COLO829 (cell line): Measurements from ENCODE around the gene ELOVL1.
"Not testable (repeated sequence)": the region's sequence is repeated elsewhere in the genome, so short reads cannot be mapped to it uniquely, and the experiment has no call there.

ENCODE experiments used
- DNase-seq: peaks from one replicate; pipeline ENCODE4 v3.0.0; 2012; ENCODE audit warnings: low spot score

ELOVL1 gene

DNA sequence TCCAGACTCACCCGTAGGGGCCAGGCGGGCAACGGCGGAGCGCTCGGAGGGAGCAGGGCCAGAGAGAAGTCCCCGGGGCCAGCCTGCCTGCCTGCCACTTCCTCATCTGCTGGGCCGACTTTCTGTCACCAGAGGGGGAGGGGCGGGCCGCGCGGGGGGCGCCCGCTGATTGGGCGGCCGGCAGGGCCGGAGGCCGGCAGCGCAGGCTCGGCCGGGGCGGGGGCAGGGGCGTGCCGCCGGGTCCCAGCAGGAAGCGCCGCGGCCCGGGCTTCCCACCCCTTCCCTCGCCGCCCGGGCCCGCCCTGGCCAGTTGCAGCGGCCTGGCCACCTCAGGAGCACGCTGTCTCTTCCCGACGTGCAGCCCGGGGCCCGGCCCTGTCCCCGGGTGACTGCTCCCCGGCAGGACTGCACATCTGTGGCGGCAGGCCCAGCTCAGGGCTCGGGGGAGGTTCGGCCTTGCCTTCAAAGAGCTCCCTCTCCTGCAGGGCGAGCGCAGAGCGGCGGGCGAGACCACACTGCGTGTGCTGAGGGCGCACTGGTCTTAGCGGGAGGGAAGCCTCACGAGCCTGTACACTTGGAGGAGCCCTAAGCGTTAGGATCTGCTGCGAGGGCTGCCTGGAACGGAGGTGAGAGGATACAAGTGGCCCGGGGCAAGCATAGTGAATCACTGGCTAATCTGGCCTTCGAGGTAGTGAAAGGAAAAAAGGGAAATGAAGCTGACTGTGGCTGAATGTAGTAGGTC, at the start of gene ELOVL1:
TSS of gene ELOVL1 (minus strand) at position 108 of the 742 bp plus-strand sequence. CDS start 2,402 bp downstream, outside the sequence.
- DNase-seq: peak; percentile 53

DNA sequence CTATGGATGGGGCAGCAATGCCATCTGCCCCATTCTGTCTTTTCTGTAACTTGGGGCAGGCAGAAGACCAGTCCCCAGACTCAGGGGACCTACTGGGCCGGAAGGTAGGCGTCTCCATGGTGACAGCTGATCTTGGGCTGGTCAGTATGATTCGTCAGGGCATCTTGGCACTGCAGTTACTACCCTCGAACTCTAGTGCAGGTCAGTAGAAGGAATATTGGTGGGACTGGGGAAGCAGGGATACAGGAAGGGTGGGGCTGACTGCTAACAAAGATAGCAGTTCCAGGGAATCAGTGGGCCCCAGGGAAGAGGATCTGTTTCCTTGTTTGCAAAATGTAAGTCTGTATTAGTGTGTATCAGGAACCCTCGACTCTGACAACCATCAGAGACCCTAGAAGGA, 48.1 kb upstream of the ELOVL1 start:
- DNase-seq: no peak

DNA sequence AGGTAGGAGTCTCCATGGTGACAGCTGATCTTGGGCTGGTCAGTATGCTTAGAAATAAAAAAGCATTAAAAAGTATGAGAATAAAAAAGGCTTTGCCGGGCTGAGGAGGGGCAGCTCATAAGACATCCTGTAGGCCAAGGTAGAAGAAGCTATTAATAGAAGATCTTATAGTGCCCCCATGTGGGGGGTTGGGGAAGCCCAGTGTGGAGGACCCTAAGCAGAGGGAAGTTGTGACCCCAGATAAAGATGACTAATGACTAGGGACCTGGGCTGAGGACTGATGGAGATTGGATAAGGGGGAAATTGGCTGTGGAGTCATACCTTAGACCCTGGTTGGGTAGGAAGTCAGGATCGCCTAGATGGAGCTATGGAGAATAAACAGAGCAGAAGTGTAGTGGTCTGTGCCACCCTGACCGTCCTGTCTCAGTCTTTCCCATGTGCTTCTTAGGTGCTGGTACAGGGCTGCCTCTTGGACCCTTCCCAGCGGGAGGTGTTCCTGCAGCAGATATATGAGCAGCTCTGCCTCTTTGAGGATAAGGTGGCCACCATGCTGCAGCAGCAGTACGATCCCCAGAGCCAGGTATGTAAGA, 46.9 kb upstream of the ELOVL1 start:
- peak; percentile 33 for DNase-seq

DNA sequence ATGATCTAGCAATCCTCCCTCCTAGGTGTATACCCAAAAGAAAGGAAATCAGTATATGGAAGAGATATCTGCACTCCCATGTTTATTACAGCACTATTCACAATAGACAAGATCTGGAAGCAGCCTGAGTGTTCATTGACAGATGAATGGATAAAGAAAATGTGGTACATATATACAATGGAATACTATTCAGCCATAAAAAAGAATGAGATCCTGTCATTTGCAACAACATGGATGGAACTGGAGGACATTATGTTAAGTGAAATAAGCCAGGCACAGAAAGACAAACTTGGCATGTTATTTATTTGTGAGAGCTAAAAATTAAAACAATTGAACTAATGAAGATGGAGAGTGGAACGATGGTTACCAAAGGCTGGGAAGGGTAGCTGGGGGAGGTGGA, 45.6 kb upstream of the ELOVL1 start:
- not testable (repeated sequence) for DNase-seq

DNA sequence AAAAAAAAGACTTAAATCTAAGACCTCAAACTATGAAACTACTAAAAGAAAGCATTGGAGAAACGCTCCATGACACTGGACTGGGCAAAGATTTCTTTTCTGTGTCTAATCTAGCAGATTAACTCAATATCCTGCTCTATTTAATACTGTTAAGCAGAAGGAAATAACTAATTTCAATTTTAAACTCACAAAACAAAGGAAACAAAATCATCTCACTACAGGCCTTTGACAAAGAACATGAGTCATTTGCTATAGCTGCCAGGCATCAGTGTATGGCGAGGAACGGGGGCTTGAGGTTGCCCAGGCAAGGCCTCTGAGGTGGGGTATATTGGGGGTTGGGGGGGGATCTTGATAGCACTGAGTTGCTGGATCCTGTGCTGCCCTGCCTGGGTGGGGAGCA, 42.8 kb upstream of the ELOVL1 start:
- DNase-seq: no peak

DNA sequence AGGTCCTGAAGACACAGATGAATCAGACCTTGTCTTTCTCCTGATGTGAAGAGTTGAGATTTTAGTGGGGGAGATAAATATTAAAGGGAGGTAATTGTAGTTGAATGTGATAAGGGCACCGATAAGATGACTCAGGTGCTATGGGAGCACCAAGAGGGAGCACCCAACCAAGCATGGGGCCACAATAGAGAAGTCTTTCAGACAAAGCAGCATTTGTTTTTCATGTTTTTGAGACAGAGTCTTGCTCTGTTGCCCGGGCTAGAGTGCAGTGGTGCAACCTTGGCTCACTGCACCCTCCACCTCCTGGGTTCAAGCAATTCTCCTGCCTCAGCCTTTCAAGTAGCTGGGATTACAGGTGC, 38.0 kb upstream of the ELOVL1 start:
- DNase-seq: no peak

DNA sequence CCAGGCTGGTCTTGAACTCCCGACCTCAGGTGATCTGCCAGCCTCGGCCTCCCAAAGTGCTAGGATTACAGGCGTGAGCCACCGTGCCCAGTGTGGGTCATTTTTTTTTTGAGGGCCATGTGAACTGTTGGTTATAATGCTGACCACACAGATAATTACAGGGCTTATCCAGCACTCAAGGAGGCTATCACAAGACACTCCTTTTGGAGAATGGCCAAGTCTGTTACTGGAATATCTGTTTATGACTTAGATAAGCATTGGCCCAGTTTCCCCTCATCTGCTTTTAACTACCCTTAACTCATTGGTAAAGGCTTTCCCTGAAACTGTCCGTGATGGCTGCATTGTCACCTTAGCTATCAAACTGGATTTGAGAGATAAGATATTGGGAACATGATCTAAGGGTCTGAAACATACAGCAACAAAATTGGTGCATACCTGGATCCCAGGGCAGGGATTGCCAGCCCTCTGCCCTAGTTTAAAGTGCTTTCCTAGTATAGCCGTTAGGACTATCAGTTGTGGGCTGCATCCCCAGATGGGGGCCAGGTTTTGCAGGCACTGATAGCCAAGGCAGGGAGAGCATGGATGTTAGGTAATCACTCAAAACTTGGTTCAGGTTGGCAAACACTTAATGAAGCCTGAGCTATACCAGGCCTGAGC, 37.5 kb upstream of the ELOVL1 start:
- DNase-seq: peak; percentile 37

DNA sequence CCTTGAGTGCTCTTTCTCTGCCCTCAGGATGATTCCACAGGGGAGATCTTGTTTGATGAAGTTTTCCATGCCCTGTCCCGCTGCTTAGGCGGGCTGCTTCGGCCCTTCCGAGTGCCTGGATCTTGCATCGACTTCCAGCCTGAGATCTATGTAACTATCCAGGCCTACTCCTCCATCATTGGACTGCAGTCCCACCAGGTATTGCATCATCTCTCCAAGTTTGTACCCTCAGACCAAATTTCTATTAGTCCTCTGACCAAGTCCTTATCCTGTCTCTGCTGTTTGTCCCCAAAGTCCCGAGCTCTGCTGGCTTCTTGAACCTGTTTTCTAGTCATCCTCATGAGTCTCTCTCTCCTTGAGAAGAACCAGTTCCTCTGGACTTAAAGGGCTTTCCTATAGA, 36.5 kb upstream of the ELOVL1 start:
- no peak for DNase-seq

DNA sequence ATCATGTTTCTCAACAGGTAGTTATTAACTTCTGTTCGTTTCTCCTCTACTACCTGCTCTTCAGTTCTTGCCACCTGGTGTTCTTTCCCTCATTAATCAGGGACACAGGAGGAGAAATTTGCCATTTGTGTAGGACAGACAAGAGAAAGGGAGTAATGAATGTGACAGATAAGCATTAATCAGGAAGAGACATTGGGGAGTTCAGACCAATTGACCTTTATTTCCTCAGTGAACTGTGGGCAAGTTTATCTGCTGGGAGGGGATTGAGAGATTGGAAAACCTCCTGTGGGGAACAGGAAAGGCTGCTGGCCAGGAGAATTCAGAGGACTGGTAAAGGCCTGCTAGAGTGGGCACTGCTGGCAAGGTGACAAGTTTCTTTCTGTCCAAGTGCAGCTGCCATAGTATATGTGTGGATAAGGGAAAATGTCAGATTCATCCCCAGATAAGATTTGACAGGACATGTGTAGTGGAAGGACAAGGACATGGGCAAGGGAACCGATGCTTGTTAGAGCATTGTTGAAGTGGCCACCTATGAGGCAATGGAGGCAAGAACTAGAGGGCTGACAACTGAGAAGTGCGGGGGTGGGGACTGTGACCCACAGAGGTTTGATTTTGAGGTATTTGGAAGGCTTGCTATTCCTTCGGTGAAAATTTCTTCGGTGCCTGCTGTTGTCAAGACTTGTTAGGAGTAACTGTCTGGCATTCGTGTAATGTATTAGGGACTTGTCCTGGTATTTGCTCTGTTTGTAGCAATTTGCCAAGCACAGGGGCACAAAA, 34.5 kb upstream of the ELOVL1 start:
- DNase-seq: no peak

DNA sequence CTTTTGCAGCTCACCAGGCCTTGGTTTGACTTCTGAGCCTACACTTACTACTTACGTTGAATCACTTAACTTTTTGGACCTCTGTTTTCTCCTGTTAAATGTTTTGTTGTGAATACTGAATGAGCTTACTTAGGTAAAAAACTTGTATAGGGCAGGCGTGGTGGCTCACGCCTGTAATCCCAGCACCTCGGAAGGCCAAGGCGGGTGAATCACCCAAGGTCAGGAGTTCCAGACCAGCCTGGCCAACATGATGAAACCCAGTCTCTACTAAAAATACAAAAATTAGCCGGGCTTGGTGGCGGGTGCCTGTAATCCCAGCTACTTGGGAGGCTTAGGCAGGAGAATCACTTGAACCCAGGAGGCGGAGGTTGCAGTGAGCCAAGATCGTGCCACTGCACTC, 32.6 kb upstream of the ELOVL1 start:
- DNase-seq: not testable (repeated sequence)

DNA sequence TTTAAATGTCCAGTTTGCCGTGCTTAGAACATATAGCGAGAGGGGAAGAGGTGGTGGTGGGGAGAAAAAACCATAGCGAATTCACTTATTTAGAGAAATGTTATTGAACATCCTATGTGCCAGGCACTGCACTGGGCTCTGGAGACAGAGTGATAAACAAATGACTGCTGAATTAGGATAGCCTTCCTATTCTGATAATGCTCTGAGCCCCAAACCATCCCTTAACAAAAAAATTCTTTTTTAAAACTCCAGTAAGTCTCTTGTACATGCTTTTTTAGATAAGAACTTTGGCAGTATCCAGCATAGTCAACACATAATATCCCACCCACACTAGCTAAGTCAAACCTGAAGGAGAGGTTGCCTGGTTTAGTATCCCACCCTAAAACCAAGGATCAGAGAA, 30.4 kb upstream of the ELOVL1 start:
- no peak for DNase-seq

DNA sequence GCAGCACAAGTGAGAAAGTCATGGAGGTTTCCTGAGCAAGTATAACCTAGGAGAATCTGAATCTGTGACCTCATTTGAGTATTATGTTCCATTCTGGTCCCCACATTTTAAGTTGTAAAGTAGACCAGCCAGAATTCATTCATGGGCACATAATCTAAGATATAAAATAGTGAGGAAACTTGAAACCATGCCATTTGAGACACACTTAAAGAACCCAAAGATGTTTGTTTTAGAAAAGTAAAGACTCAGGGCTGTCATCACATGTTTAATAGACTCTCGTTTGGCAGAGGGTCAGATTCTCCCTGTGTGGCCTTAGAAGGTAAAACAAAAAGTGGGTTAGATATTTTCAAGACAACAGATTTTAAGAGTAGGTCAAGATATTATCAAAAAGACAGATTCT, 28.2 kb upstream of the ELOVL1 start:
- DNase-seq: no peak

DNA sequence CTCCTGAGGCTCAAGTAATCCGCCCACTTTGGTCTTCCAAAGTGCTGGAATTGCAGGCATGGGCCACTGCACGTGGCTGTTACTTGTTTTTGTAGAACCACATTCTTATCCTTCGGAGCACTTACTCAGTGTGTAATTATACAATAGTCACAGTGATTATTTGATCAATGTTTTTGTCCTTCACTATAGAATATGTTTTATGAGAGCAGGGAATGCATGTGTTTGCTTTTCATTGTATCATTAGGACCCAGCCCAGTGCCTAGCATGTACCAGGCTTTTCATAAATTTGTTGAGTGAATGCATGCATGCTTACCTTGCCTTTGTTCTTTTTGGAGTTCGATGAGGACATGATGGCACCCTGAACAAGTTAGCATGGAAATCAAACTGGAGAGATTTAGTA, 27.7 kb upstream of the ELOVL1 start:
- no peak for DNase-seq

DNA sequence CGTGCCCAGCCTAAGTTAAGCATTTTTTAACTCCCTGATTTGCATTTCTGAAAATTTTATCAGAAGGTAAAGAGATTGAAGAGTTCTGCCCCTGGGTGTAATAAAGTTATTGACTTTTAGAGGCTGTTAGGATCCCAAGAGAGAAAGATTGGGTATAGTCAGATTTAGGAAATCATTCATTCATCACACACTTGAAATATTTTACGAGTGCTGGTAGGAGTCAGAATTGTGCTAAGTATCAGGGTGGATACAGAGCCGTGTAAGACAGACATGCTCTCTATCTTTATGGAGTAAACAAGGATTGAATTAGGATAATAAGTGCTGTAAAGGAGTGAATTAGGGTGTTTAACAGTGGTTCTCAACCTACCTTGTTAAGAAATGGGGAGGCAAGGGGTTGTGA, 24.9 kb upstream of the ELOVL1 start:
- no peak for DNase-seq

DNA sequence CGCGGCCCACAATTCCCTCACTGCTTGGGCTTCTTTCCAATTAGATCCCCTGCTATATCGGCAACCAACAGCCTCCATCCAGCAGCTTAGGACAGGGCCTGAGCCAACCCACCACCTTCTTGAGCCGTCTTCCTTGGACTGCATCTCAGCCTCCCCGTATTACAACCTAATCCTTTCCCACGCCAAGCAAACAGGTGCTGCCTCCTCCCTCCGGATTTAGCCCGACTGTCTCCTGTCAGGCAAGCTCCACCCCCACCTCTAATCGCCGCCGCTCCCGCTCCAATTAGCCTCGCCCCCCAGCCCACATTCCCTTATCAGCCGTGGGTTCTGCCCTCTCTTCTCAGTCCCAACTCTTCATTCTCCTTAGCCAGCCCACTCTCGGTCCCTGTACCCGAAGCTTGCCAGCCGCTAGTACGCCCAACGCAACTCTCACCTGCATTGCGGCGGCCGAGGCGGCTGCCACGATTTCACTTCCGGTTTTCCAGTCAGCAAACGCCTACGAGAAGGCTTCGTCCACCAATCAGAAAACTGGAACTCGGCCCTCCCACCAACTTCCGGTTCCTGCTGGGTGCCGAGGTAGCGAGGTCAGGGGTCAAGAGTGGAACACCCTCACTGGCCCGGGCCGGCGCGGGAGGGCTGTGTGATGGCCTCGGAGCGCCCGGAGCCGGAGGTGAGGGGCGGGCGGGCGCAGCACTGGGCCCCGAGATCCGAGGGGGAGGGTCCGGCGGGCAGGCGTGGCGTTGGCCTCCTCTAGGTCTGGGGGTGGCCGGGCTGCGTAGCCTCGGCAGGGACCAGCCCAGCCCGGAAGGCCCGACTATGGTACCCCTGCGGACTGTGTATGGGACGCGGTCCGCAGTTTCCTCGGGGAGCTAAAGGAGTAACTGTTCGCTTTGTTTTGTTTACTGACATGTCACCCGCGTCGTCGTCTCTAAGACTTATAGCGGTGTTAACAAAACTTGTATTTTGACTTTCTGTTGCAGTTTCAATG, 21.8 kb upstream of the ELOVL1 start, which contains the start of the genes MED8 and SZT2:
TSS of gene MED8 (minus strand) at position 475 of the 988 bp plus-strand sequence. CDS start at position 439, 36 bp downstream.
TSS of gene SZT2 (plus strand) at position 574 of the 988 bp plus-strand sequence. CDS start at position 644, 70 bp downstream.
- DNase-seq: peak; percentile 93

DNA sequence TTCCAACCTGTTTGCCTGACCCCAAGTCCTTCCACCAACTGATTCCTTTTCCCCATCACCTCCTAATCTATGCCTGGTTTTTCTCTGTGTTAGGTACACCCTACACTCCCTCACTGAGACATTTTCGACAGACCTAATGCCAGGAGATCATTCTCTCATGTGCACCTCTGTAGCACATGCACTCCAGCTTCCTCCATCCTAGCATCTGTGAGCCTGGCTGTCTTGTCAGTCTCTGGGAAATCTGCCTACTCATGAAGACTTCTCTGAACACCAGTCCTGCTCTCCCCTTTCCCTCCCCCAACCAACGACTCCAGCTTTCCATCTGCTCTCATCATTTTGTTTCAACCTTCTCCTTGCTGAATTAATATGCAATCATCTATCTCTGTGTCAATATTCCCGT, 20.8 kb upstream of the ELOVL1 start:
- DNase-seq: no peak

DNA sequence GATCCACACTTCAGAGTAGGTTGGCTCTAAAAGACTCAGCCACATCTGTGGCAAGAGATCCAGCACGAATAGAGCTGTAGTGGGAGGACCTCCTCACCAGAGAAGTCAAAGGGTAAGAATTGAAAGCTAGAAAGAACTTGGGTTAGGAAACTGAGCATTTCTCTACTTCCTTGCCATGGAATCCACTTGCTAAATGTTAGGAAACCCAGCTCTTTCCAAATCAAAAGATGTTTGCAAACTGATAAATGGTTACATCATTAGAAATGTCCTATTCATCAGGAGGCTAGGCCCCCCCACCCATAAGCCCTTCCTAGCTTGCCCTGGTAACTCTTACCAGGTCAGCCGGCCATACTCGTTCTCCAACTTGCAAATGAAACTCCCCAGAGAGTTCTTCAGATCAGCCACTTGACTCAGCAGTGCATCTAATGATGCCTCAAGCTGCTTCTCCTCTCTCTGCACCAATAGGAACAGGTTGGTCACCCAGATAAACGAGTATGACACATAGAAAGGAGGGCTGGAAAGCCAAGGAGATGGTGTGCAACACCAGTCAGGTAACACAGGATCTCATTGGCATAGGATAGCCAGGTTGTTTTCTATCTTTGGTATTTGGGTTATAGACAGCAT, 20.3 kb upstream of the ELOVL1 start:
- DNase-seq: no peak

DNA sequence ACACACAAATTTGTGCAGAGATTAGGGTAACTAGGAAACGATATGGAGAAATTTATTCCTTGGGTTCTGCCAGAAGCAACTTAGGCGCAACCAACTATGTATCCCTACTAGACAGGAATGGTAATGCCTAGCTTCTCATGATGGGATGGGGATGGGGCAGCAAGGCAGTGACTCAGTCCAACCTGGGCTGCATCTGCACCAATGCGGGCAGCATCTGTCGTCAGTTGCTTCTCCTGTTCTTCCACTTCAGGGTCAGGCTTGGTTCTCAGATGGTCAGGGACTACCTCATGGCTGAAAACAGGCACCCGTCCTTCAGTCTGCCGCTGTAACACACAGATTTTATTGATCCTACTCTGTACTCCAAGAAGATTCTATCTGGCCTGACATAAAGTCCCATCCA, 18.9 kb upstream of the ELOVL1 start:
- no peak for DNase-seq

DNA sequence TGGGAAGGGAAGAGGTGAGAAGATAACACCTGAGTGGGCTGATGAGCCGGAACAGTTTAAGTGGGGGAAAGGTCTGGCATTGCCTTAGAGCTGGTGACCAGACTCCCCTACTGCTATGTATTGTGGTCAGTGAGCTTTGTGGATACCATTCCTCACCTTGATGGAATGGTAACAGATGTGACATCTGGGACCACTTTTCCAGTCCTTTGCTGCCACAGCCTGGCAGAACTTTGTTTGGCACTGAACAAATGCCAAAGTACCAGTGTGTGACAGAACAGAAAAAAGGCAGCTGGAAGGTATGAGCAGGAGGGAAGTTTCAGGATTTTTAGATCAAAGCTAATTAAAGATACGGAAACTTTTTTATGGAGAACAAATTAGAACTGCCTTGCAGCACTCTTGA, 15.6 kb upstream of the ELOVL1 start:
- DNase-seq: no peak

DNA sequence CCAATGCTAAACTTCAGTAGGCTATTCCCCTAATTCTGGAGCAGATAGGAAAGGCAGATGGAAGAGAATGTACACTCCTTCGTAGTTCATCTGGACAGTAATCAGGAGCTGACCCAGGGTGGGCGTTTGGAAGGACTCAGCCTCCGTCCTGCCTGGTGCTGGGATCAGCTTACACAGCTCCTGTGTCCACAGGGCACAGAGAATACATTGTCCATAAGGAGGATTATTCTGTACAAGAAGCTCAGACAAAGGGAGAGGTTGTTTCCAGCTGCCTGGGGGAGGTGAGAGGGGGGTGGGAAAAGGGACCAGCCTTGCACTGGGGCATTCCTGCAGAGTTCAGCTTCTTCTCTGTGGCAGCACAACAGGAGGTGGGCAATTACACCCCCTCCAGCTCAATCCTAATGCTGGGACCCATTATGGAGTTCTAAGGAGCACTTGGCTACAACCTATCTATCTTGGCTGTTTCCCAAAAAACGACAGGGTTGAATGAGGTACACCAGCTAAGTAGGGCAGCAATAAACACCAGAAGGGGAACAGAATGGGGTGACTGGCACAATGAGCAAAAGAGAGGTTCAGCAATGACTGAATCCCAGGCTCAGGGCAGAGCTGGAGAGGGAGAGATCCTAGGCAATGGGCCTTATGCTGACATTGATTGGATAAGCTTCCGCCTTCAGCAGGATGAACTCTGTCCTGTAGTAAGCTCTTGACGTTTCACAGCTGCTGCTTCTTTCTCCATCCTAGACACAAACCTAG, 14.4 kb upstream of the ELOVL1 start:
- DNase-seq: peak; percentile 88
